GM12878 (cell line): ENCODE results near the gene KANK4. TPM values are rescaled to one million over a fixed set of nuclear protein-coding genes. Genes with fewer than 3 reads are reported as not detected.
"Not testable (repeated sequence)": the region's sequence is repeated elsewhere in the genome, so short reads cannot be mapped to it uniquely, and the experiment has no call there.

ENCODE experiments used
- ATAC-seq: fragments of 200-7000 bp; cut with Tn5 transposase; 3 replicates; pipeline ENCODE4 v1.9.1; 2020; ENCODE audit warnings: mild to moderate bottlenecking, moderate library complexity
- BruUV-seq: library from RNA; stranded (reverse); fragments of 400-500 nt; replicated peaks from 2 replicates; lab custom pipeline; 2021; lab: Mats Ljungman, UMichigan
- CTCF ChIA-PET: fragments of 300-600 bp; sonication (Branson Sonifier 250); formaldehyde crosslinking; extraction: SDS; loops from one replicate; lab custom pipeline; 2021; ENCODE audit warnings: inconsistent platforms; lab: Yijun Ruan, JAX
- POLR2A ChIA-PET: fragments of 350-600 bp; formaldehyde crosslinking; extraction: SDS; loops from one replicate; lab custom pipeline; 2021; ENCODE audit warnings: inconsistent platforms; lab: Charles Lee
- RAD21 ChIA-PET: fragments of 300-600 bp; sonication (Branson Sonifier 250); formaldehyde crosslinking; loops from one replicate; lab custom pipeline; 2023; ENCODE audit warnings: antibody characterized with exemption; ENCODE audit not compliant: unreplicated experiment; lab: Charles Lee
- SMC1A ChIA-PET: fragments of 300-600 bp; sonication (Branson Sonifier 250); formaldehyde crosslinking; loops from one replicate; lab custom pipeline; 2023; ENCODE audit not compliant: unreplicated experiment, uncharacterized antibody; lab: Charles Lee
- DNase-seq: peaks from one replicate; pipeline ENCODE4 v3.0.0-alpha.2; 2011; ENCODE audit warnings: low read depth, low spot score
- FAIRE-seq: peaks from 3 replicates; lab custom pipeline; 2011; peaks lifted over from hg19 to GRCh38; lab: Jason Lieb, UNC
- H2AFZ ChIP-seq: 2 replicates; pipeline ENCODE4 v1.6.0; 2011; ENCODE audit warnings: low read depth, low read length, control low read depth; ENCODE audit not compliant: control insufficient read depth
- H3K27ac ChIP-seq: 2 replicates; pipeline ENCODE4 v1.5.1; 2011; ENCODE audit warnings: control low read depth; ENCODE audit not compliant: control insufficient read depth, insufficient read depth
- H3K27me3 ChIP-seq, 2 experiments: replicated peaks in 1 of 2; 2 replicates each; pipeline versions ENCODE4 v1.6.0 to v1.6.1; 2011; ENCODE audit warnings: low read length in 1 of 2; ENCODE audit not compliant: control insufficient read depth in 2 of 2, insufficient read depth in 2 of 2
- H3K36me3 ChIP-seq, 2 experiments: 2 replicates each; pipeline ENCODE4 v1.5.1; 2011; ENCODE audit warnings: low read length in 1 of 2; ENCODE audit not compliant: control insufficient read depth in 2 of 2, insufficient read depth in 2 of 2
- H3K4me1 ChIP-seq: 2 replicates; pipeline ENCODE4 v1.6.1; 2011; ENCODE audit warnings: mild to moderate bottlenecking, low read length, moderate library complexity, mixed read lengths; ENCODE audit not compliant: control insufficient read depth, insufficient read depth
- H3K4me2 ChIP-seq: 2 replicates; pipeline ENCODE4 v1.6.0; 2011; ENCODE audit warnings: control low read depth; ENCODE audit not compliant: control insufficient read depth, insufficient read depth
- H3K4me3 ChIP-seq: fragments of 200-600 bp; sonication (generic); 2 replicates; pipeline ENCODE4 v1.5.1; 2016
- H3K79me2 ChIP-seq: 2 replicates; pipeline ENCODE4 v1.6.0; 2011; ENCODE audit warnings: low read length; ENCODE audit not compliant: control insufficient read depth, insufficient read depth
- H3K9ac ChIP-seq: 2 replicates; pipeline ENCODE4 v1.8.0; 2011; ENCODE audit warnings: low read length, control low read depth, mixed read lengths; ENCODE audit not compliant: control insufficient read depth, insufficient read depth
- H3K9me3 ChIP-seq: replicated peaks from 3 replicates; pipeline ENCODE4 v1.5.1; 2011; ENCODE audit warnings: mild to moderate bottlenecking, low read length; ENCODE audit not compliant: control insufficient read depth, insufficient read depth
- H4K20me1 ChIP-seq: 2 replicates; pipeline ENCODE4 v1.6.0; 2011; ENCODE audit not compliant: control insufficient read depth, insufficient read depth
- BCL11A ChIP-seq: IDR thresholded peaks from 2 replicates; pipeline ENCODE4 v1.6.1; 2011; ENCODE audit warnings: low read depth, low read length
- CBFB ChIP-seq: IDR thresholded peaks from 2 replicates; pipeline ENCODE4 v1.6.1; 2016; ENCODE audit warnings: antibody characterized with exemption, low read depth
- KDM1A ChIP-seq: fragments of 200-600 bp; sonication (generic); IDR thresholded peaks from 2 replicates; pipeline ENCODE4 v1.6.1; 2016; ENCODE audit warnings: borderline replicate concordance
- LARP7 ChIP-seq: fragments of 450-650 bp; IDR thresholded peaks from 2 replicates; pipeline ENCODE4 v1.6.1; 2017; ENCODE audit warnings: mild to moderate bottlenecking
- WGBS: methylation state at CpG from one replicate; pipeline ENCODE4 v1.1.6; 2016; ENCODE audit warnings: low lambda C conversion rate; ENCODE audit not compliant: insufficient replicate concordance, insufficient coverage; ENCODE audit errors: missing lambda C conversion rate; 5-methylcytosine and 5-hydroxymethylcytosine counted together
- in situ Hi-C: fragments of 300-500 bp; cut with MboI; formaldehyde crosslinking; loops from 9 replicates; pipeline ENCODE4 v1.14.3; 2018; ENCODE audit warnings: mixed read lengths
- intact Hi-C: fragments of 100-400 bp; cut with micrococcal nuclease; formaldehyde crosslinking; loops from one replicate; pipeline ENCODE4 v1.14.2; 2022; ENCODE audit not compliant: unreplicated experiment
- polyA plus RNA-seq, 11 experiments: library from polyadenylated mRNA; depleted of rRNA in 4 of 11; unstranded in 6 of 11; stranded (reverse) in 5 of 11; fragments of >200 nt; fragmentation: Nextera tagmentation in 4 of 11; fragmentation: Illumina TruSeq in 1 of 11; extraction: Ambion mirVana in 4 of 11; extraction: Trizol in 1 of 11; gene quantifications; 1 replicate in 1 of 11; 2 replicates in 10 of 11; pipeline versions ENCODE4 v1.2.1 to v1.2.3, GENCODE V29; 2011 to 2016; ENCODE audit warnings: inconsistent platforms in 2 of 11, missing spikeins in 2 of 11, low read depth in 1 of 11
- total RNA-seq, 4 experiments: library from RNA; depleted of rRNA in 3 of 4; stranded (reverse); fragments of >200 nt in 3 of 4; fragmentation: Illumina TruSeq in 1 of 4; extraction: Trizol in 1 of 4; gene quantifications; 2 replicates each; pipeline versions ENCODE4 v1.2.1 to v1.2.3, GENCODE V29; 2013 to 2021
- TF ChIP-seq, protein P1 (sequence below): fragments of 450-650 bp; IDR thresholded peaks from 2 replicates; pipeline ENCODE4 v1.6.1; 2018; ENCODE audit warnings: mild to moderate bottlenecking, low read depth, moderate library complexity; ENCODE audit not compliant: partially characterized antibody
- TF ChIP-seq, protein P2 (sequence below): fragments of 450-650 bp; IDR thresholded peaks from 2 replicates; pipeline ENCODE4 v1.6.1; 2017; ENCODE audit warnings: borderline replicate concordance
- TF ChIP-seq, protein P3 (sequence below): fragments of 450-650 bp; IDR thresholded peaks from 2 replicates; pipeline ENCODE4 v1.6.1; 2018; ENCODE audit warnings: borderline replicate concordance, mild to moderate bottlenecking; ENCODE audit not compliant: partially characterized antibody

KANK4 gene
- total and polyA plus RNA-seq, 10 of the 15 experiments (the other 5 are each of a cell fraction or from before 2014, with no cell fraction given), result not detected

DNA sequence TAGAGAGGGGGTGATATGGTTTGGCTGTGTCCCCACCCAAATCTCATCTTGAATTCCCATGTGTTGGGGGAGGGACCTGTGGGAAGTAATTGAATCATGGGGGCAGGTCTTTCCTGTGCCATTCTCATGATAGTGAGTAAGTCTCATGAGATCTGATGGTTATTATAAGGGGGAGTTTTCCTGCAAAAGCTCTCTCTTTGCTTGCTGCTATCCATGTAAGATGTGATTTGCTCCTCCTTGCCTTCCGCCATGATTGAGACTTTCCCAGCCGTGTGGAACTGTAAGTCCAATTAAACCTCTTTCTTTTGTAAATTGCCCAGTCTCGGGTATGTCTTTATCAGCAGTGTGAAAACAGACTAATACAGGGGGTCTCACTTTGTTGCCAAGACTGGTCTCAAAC lies 74.9 kb downstream of the KANK4 start:
- RAD21 ChIA-PET, H4K20me1 ChIP-seq, H2AFZ ChIP-seq, H3K4me2 ChIP-seq, FAIRE-seq, POLR2A ChIA-PET, BruUV-seq, H3K27me3 ChIP-seq, in situ Hi-C loops, H3K9me3 ChIP-seq, H3K27ac ChIP-seq, H3K36me3 ChIP-seq, DNase-seq, H3K4me3 ChIP-seq, intact Hi-C loops, ATAC-seq, H3K4me1 ChIP-seq, CTCF ChIA-PET, SMC1A ChIA-PET, H3K79me2 ChIP-seq, H3K9ac ChIP-seq: not testable (repeated sequence)
- 15% methylated on average over 3 of the region's 3 CpGs for WGBS

DNA sequence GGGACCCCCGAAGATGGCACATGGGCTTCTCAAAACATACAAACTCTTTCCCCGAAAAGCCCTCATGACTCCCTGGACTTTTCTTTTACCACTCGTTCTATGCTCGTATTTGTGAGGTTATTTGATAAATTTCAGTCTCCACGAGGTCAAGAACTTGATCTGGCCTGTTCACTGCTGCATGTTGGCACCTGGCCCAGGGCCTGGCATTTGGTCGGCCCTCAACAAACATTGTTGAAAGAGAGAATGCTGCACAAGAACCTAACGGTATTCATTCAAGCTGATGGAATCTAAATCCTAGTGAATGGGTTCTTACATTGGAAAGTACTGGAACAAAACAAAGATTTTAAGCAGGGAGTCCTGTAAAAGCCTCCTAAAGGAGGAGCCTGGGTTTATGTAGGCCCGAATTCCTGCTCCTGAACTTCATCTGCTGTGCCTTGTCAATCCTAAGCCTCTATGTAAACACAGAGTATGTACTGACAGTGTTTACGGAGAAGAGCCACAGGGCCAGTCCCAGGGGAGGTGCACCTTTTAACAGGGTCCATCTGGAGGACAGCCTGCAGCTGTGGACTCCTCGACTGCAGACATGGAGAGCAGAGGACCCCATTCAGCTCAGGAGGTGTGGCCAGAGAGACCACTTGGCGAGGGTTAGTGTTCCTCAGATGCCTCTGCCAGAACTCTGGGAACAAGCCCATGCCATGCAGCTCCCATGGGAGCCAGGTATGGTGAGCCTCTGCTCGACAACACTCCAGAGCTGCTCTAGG lies 77.7 kb downstream of the KANK4 start:
- Histone ChIP-seq H3K27me3 (peaks cover 0 to 3% of the 10 kb centered on the region in 2 experiments; a peak in 2 of 4 replicates), H3K36me3 (no peaks in the 10 kb centered on the region), H3K4me1 (no peaks in the 10 kb centered on the region), H3K27ac (no peak overlapping the region), H3K4me3 (no peak overlapping the region), H3K9ac (no peak overlapping the region), H3K9me3 (no peaks in the 10 kb centered on the region), H4K20me1 (no peaks in the 10 kb centered on the region), H3K79me2 (no peaks in the 10 kb centered on the region), H3K4me2 (no peak overlapping the region), H2AFZ (no peak overlapping the region)
- DNase-seq, result no peak
- 30% methylated on average over 12 of the region's 12 CpGs for WGBS
- no peak for FAIRE-seq
- no TSS peak for BruUV-seq
- no peak for ATAC-seq
- ChIA-PET SMC1A (no interaction called here), CTCF (no interaction called here), POLR2A (no interaction called here), RAD21 (no interaction called here)
- in situ Hi-C loops (no loop called here), intact Hi-C loops (no loop called here)
- TF ChIP-seq KDM1A, result no peak
- TF ChIP-seq BCL11A, result no peak
- no peak for TF ChIP-seq LARP7
- TF ChIP-seq, protein P1, sequence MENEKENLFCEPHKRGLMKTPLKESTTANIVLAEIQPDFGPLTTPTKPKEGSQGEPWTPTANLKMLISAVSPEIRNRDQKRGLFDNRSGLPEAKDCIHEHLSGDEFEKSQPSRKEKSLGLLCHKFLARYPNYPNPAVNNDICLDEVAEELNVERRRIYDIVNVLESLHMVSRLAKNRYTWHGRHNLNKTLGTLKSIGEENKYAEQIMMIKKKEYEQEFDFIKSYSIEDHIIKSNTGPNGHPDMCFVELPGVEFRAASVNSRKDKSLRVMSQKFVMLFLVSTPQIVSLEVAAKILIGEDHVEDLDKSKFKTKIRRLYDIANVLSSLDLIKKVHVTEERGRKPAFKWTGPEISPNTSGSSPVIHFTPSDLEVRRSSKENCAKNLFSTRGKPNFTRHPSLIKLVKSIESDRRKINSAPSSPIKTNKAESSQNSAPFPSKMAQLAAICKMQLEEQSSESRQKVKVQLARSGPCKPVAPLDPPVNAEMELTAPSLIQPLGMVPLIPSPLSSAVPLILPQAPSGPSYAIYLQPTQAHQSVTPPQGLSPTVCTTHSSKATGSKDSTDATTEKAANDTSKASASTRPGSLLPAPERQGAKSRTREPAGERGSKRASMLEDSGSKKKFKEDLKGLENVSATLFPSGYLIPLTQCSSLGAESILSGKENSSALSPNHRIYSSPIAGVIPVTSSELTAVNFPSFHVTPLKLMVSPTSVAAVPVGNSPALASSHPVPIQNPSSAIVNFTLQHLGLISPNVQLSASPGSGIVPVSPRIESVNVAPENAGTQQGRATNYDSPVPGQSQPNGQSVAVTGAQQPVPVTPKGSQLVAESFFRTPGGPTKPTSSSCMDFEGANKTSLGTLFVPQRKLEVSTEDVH, result no peak
- TF ChIP-seq, protein P2, sequence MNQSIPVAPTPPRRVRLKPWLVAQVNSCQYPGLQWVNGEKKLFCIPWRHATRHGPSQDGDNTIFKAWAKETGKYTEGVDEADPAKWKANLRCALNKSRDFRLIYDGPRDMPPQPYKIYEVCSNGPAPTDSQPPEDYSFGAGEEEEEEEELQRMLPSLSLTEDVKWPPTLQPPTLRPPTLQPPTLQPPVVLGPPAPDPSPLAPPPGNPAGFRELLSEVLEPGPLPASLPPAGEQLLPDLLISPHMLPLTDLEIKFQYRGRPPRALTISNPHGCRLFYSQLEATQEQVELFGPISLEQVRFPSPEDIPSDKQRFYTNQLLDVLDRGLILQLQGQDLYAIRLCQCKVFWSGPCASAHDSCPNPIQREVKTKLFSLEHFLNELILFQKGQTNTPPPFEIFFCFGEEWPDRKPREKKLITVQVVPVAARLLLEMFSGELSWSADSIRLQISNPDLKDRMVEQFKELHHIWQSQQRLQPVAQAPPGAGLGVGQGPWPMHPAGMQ, result no peak
- no peak for TF ChIP-seq CBFB
- TF ChIP-seq, protein P3, sequence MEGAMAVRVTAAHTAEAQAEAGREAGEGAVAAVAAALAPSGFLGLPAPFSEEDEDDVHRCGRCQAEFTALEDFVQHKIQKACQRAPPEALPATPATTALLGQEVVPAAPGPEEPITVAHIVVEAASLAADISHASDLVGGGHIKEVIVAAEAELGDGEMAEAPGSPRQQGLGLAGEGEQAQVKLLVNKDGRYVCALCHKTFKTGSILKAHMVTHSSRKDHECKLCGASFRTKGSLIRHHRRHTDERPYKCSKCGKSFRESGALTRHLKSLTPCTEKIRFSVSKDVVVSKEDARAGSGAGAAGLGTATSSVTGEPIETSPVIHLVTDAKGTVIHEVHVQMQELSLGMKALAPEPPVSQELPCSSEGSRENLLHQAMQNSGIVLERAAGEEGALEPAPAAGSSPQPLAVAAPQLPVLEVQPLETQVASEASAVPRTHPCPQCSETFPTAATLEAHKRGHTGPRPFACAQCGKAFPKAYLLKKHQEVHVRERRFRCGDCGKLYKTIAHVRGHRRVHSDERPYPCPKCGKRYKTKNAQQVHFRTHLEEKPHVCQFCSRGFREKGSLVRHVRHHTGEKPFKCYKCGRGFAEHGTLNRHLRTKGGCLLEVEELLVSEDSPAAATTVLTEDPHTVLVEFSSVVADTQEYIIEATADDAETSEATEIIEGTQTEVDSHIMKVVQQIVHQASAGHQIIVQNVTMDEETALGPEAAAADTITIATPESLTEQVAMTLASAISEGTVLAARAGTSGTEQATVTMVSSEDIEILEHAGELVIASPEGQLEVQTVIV, result no peak
